Lung (tissue), 12 donors: ENCODE results near the gene PARVG. TPM values are rescaled to one million over a fixed set of nuclear protein-coding genes. Genes with fewer than 3 reads are reported as not detected.
A peak's percentile ranks its signal among the peaks of the same experiment; 100 is the strongest.

ENCODE experiments used
- ATAC-seq: fragments of 200-7000 bp; cut with Tn5 transposase; one replicate; pipeline ENCODE4 v1.9.1; 2020; ENCODE audit warnings: moderate number of reproducible peaks; ENCODE audit not compliant: insufficient read depth, low FRiP score
- DNase-seq, 3 donors: peaks; one replicate each; pipeline ENCODE4 v3.0.0-alpha.2; 2013 to 2017
- H3K27ac ChIP-seq, 2 donors: one replicate each; pipeline ENCODE4 v1.5.1; 2013; ENCODE audit warnings: mild to moderate bottlenecking in 2 of 2, moderate library complexity in 2 of 2, control low read depth in 1 of 2, inconsistent platforms in 1 of 2, low read depth in 1 of 2, low read length in 1 of 2
- H3K27me3 ChIP-seq, 3 donors: one replicate each; pipeline ENCODE4 v1.5.1; 2013; ENCODE audit warnings: low read length in 2 of 3; ENCODE audit not compliant: control insufficient read depth in 3 of 3, insufficient read depth in 3 of 3
- H3K36me3 ChIP-seq, 4 donors: one replicate each; pipeline ENCODE4 v1.5.1; 2013; ENCODE audit warnings: low read length in 4 of 4, mild to moderate bottlenecking in 1 of 4, moderate library complexity in 1 of 4; ENCODE audit not compliant: control insufficient read depth in 4 of 4, insufficient read depth in 4 of 4
- H3K4me1 ChIP-seq, 5 donors: one replicate each; pipeline ENCODE4 v1.5.1; 2013; ENCODE audit warnings: low read length in 5 of 5, mild to moderate bottlenecking in 2 of 5, moderate library complexity in 1 of 5; ENCODE audit not compliant: control insufficient read depth in 5 of 5, insufficient read depth in 5 of 5
- H3K4me3 ChIP-seq: one replicate; pipeline ENCODE4 v1.5.1; 2013; ENCODE audit warnings: mild to moderate bottlenecking, control low read depth, moderate library complexity
- H3K9ac ChIP-seq, 2 donors: one replicate each; pipeline ENCODE4 v1.5.1; 2013; ENCODE audit warnings: low read length in 2 of 2, control low read depth in 1 of 2; ENCODE audit not compliant: insufficient read depth in 1 of 2
- H3K9me3 ChIP-seq, 4 donors: one replicate each; pipeline ENCODE4 v1.5.1; 2013; ENCODE audit warnings: low read length in 3 of 4, mild to moderate bottlenecking in 1 of 4, moderate library complexity in 1 of 4; ENCODE audit not compliant: control insufficient read depth in 4 of 4, insufficient read depth in 3 of 4
- WGBS, 2 donors: extraction: QIAGEN DNeasy Blood & Tissue Kit; methylation state at CpG; one replicate each; pipeline ENCODE4 v1.1.7; 2013; 5-methylcytosine and 5-hydroxymethylcytosine counted together
- polyA plus RNA-seq, 2 donors: library from polyadenylated mRNA; stranded (reverse); fragments of 200-250 nt; gene quantifications; one replicate each; pipeline ENCODE4 v1.2.1, GENCODE V29; 2013
- total RNA-seq, 2 donors: library from RNA; depleted of rRNA in 1 of 2; stranded (reverse); fragments of >200 nt in 1 of 2; gene quantifications; one replicate each; pipeline ENCODE4 v1.2.1, GENCODE V29; 2014 to 2021
- TF ChIP-seq, protein P1 (sequence below): IDR thresholded peaks from 2 replicates; pipeline ENCODE4 v1.5.1; 2012; ENCODE audit warnings: mild to moderate bottlenecking; ENCODE audit errors: control extremely low read depth, extremely low read depth
- donor health status: control.
- donor health status: control.
- donor health status: Bipolar disorder and iron deficiency.
- donor health status: healthy.
- donor health status: DM: yes; HTN: yes; CAD: no.

PARVG gene
- total and polyA plus RNA-seq, 4 donors, result 20.4 to 67.4 (median 48.7) TPM

DNA sequence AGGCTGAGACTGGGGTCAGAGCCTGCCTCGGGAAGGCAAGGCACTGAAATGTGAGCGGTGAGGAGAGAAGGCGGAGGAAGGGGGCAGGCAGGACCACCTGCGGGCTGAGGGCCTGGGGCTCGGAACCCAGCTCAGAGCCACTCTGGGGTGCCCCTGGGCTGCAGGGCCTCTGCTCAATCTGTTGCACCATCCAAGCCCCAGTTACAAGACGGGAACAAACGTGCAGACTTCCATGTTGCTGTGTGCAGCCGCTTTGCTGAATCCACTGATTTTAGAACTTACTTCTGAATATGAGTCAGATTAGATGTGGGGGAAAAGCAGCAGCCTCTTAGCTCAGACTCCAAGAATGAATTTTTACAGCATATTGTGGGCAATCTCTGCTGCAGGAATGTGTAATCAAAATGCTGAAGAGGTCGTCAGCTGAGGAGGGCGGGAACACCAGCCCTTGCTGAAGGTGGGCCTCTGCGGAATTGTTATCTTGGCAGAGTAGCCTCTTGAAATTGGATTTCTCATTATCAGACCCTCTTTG lies 21.6 kb downstream of the PARVG start:
- 67 to 84% methylated on average over 11 of the region's 11 CpGs for WGBS, 2 donors

DNA sequence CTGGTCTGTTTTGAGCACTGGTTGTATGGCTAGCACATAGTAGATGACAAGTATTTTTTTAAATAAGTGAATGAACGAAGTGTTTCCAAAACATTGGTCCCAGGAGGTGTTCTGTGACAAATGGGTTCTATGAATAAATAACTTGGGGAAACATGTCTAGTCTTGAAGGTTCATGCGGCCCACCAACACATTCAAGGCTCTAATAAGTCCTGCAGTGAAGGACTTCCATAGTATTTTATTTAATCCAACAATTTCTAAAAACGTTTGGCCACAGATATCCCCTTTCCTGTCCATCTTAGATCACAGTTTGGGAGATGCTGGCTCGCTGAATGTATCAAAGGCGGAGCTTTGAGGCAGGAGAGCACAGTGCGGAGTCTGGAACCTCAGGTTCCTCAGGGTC lies 22.5 kb downstream of the PARVG start:
- Histone ChIP-seq H3K9ac (no peak overlapping the region), H3K27ac (no peak overlapping the region), H3K4me3 (no peak overlapping the region), H3K36me3 (peaks cover 0 to 5% (median 0%) of the 10 kb centered on the region in 4 donors), H3K27me3 (peaks cover 0 to 3% (median 0%) of the 10 kb centered on the region in 3 donors), H3K9me3 (no peaks in the 10 kb centered on the region), H3K4me1 (peaks cover 0 to 12% (median 0%) of the 10 kb centered on the region in 5 donors)
- TF ChIP-seq, protein P1, sequence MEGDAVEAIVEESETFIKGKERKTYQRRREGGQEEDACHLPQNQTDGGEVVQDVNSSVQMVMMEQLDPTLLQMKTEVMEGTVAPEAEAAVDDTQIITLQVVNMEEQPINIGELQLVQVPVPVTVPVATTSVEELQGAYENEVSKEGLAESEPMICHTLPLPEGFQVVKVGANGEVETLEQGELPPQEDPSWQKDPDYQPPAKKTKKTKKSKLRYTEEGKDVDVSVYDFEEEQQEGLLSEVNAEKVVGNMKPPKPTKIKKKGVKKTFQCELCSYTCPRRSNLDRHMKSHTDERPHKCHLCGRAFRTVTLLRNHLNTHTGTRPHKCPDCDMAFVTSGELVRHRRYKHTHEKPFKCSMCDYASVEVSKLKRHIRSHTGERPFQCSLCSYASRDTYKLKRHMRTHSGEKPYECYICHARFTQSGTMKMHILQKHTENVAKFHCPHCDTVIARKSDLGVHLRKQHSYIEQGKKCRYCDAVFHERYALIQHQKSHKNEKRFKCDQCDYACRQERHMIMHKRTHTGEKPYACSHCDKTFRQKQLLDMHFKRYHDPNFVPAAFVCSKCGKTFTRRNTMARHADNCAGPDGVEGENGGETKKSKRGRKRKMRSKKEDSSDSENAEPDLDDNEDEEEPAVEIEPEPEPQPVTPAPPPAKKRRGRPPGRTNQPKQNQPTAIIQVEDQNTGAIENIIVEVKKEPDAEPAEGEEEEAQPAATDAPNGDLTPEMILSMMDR, result no peak
- DNase-seq (no peak), ATAC-seq (no peak)
- WGBS, 2 donors, result 57 to 70% methylated on average over 6 of the region's 6 CpGs

More for the DNA sequence above, 21.6 kb downstream of the PARVG start:
- H3K9me3 ChIP-seq, result no peaks in the 10 kb centered on the region
- H3K4me1 ChIP-seq, result peaks cover 0 to 12% (median 0%) of the 10 kb centered on the region in 5 donors
- peaks cover 0 to 5% (median 0%) of the 10 kb centered on the region in 4 donors for H3K36me3 ChIP-seq
- no peak overlapping the region for H3K9ac ChIP-seq
- TF ChIP-seq, protein P1, result no peak
- H3K27ac ChIP-seq, result no peak overlapping the region
- DNase-seq (peak; percentile 27 to 51 (median 34)), ATAC-seq (no peak)
- H3K27me3 ChIP-seq, result peaks cover 0 to 3% (median 0%) of the 10 kb centered on the region in 3 donors
- H3K4me3 ChIP-seq, result no peak overlapping the region

- Histone ChIP-seq H3K9me3 (peaks cover 0 to 5% (median 0%) of the 10 kb centered on the region in 4 donors), H3K9ac (no peak overlapping the region), H3K36me3 (peaks cover 0 to 5% (median 0%) of the 10 kb centered on the region in 4 donors), H3K27me3 (peaks cover 0 to 3% (median 0%) of the 10 kb centered on the region in 3 donors), H3K27ac (no peak overlapping the region), H3K4me3 (no peak overlapping the region), H3K4me1 (peaks cover 0 to 12% (median 0%) of the 10 kb centered on the region in 5 donors)
- TF ChIP-seq, protein P1, result no peak
- no peak for ATAC-seq
- 89% methylated on average over 16 of the region's 16 CpGs for WGBS, 2 donors
- no peak for DNase-seq
These were observed 24.2 kb downstream of the PARVG start for GRCh38 chr22:44204739-44205515.
